NOMO-1 (cell line): ENCODE measurements around the gene TMEM184A.

Source experiments
- DNase-seq, 2 experiments: peaks; one replicate each; lab custom pipeline; 2025; ENCODE audit not compliant: unreplicated experiment in 2 of 2; lab: John Stamatoyannopoulos, UW

The TMEM184A gene

GRCh38 chr7:1555813-1556543 is at the start of gene TMEM184A:
Gene TMEM184A, minus strand, starts transcription at chr7:1556205. Its CDS starts 721 bp downstream, at chr7:1555484.
- no peak for DNase-seq

GRCh38 chr7:1604383-1604782 is 48.4 kb upstream of the TMEM184A start:
- no peak for DNase-seq

GRCh38 chr7:1603346-1604225 is 47.6 kb upstream of the TMEM184A start:
- no peak for DNase-seq

- DNase-seq: no peak
Observed at GRCh38 chr7:1602386-1602785, 46.4 kb upstream of the TMEM184A start.

GRCh38 chr7:1601956-1602355 is 46.0 kb upstream of the TMEM184A start:
- DNase-seq: no peak

GRCh38 chr7:1599640-1600395 is 43.8 kb upstream of the TMEM184A start:
- no peak for DNase-seq

GRCh38 chr7:1598961-1599639 is 43.1 kb upstream of the TMEM184A start:
- no peak for DNase-seq

- DNase-seq: no peak
Observed at GRCh38 chr7:1598286-1598685, 42.3 kb upstream of the TMEM184A start.

- no peak for DNase-seq
Observed at GRCh38 chr7:1597791-1598190, 41.8 kb upstream of the TMEM184A start.

GRCh38 chr7:1597066-1597760 is 41.2 kb upstream of the TMEM184A start:
- DNase-seq: no peak

GRCh38 chr7:1596181-1597043 is 40.4 kb upstream of the TMEM184A start:
- DNase-seq: no peak

- DNase-seq: no peak
Observed at GRCh38 chr7:1595636-1596035, 39.6 kb upstream of the TMEM184A start.

GRCh38 chr7:1595027-1595426 is 39.0 kb upstream of the TMEM184A start:
- no peak for DNase-seq

GRCh38 chr7:1593904-1594421 is 38.0 kb upstream of the TMEM184A start:
- no peak for DNase-seq

- no peak for DNase-seq
Observed at GRCh38 chr7:1593091-1593866, 37.3 kb upstream of the TMEM184A start.

- no peak for DNase-seq
Observed at GRCh38 chr7:1592299-1592871, 36.4 kb upstream of the TMEM184A start.

GRCh38 chr7:1591876-1592275 is 35.9 kb upstream of the TMEM184A start:
- DNase-seq: no peak

GRCh38 chr7:1591396-1591795 is 35.4 kb upstream of the TMEM184A start:
- DNase-seq: no peak
